HG03280 (cell line): ENCODE data around the gene IFNG.

Source experiments
- ATAC-seq: cut with Tn5 transposase; IDR thresholded peaks from one replicate; pipeline ENCODE4 v1.9.1; 2021; ENCODE audit warnings: mild to moderate bottlenecking, moderate library complexity; ENCODE audit not compliant: unreplicated experiment

IFNG gene

DNA sequence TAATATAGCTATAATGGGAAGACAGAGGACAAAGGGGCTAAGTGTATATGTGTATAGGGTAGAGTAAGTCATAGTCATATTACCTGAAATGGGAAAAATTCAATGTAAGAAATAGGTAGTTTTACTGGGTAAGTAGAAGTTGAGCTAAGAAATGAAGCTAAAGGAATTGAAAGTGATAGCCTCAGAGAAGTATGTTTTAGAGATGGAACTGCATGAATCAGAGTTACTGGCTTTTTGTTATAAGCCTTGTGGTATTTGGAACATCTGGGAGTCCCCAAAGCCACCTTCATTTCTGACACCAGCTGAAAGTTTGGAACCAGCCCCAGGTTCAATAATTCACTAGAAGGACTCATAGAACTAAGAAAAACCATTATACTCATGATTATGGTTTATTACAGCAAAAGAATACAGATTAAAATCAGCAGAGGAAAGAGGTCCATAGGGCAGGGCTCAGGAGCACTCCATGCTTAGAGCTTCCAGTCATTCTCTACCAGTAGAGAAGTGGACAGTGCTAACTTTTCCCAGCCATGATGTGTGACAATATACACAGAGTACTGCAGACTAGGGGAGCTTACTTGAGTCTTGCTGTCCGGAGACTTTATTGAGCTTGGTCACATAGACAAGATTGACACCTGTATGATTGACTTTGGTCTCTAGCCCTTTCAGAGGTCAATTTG, 9.8 kb upstream of the IFNG start:
- ATAC-seq, result no peak

DNA sequence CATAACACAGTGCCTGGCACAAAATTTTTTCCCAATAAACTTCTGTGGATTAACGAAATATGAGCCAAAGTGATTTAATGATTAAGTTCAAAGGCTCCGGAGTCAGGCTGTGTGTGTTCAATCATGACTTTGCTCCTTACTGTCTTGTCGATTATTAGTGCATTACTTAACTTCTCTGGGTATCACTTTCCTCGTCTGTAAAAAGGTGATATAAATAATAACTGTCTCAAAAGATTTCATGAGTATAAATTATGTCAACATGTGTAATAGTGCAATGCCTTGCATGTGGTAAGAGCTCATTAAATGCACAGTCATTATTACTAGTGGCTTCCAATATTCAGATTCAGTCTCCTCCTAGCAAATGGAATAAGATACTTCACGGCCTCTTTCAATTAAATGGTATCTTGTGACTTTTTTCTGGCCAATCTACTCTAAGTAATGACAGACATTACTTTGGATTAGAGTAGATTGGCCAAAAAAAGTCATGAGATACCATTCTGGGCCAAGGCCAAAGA, 6.8 kb upstream of the IFNG start:
- no peak for ATAC-seq

DNA sequence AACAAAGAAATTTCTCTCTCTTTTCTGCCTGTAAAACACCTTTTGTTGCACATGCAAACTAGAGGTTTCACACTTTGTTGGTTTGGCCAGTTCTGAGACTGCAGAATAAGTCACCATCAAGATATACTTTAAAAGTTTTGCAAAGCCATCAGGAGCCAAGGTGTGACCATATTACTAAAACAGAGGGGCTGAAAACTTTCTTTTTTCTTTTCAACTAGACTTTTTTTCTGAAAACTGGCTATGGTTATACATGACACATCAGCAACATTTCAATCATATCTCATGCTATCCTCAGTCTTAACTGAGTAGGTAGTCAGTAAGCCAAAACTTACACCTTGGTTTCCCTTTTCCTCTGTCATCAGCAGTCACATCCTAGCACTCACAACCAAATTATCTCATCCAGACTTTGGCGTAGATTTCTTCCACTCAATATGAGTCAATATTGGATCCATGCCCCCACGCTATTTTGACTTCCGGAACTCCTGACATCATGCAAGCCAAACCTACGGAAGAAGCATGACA, 4.1 kb upstream of the IFNG start:
- ATAC-seq, result no peak

DNA sequence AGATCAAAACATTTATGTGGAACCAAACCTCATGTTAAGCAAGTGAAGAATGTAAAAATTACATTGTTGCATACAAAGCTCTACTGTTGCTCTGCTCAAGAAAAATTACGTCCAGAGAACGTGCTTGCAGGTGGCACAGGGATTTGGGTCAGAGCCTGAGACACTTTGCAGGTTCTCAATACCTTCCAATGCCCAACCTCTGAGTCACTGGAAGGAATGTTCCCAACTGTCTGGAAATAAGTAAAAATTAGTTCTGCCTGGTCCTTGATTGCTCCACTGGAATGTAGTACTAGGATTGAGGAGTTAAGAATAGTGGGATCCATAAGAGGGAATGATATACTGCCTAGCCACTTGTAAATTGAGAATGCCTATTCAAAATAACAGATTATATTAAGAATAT, 2.8 kb upstream of the IFNG start:
- no peak for ATAC-seq

DNA sequence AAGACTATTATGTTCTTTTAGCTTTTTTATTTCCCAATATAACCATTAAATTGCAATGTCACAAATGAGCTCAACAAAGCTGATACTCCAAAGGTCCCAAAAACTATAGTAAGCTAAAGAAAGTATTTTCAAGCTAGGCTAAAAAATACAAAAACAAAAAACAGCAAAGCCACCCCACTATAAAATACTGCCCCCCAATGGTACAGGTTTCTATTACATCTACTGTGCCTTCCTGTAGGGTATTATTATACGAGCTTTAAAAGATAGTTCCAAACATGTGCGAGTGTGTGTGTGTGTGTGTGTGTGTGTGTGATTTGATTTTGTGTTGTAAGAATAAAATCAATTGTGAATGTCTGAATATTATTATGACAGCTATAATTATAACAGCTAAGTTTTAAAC, 1.1 kb downstream of the IFNG start:
- no peak for ATAC-seq

DNA sequence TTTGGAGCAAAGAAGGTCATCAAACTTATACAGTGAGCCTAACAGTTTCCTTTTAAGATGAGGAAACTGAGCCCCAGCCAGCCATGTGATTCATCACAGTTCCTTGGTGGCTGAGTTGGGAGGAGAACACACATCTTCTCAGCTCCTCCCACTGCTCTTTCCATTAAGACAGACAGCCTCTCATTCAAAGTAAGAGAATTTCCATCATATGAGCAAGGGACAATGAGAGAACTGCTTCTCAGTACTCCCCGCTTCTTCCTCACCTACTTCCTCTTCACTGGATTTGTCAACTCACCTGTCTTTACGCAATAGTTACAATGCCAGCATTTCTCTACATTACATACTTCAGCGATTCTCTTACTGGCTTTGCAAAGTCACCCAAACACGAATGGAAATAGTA, 2.2 kb downstream of the IFNG start:
- no peak for ATAC-seq

DNA sequence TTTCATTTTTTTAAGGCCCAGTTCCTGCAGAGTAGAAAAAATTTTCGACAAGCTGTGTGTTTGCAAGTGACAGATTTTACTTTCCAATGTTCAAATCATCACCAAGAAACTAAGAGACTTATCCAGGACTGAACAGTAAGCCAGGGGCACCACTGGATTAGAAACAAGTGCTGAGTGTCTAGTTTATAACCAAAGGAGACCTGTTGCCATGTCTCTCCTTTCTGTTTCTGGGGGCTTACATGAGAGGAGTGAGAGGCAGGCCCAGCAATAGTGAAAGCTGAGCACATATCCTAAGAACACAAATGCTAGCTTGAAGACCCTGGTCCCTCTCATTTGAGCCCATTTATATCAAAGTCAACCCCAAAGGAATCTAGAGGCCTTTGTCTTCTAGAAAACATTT, 2.9 kb downstream of the IFNG start:
- no peak for ATAC-seq

DNA sequence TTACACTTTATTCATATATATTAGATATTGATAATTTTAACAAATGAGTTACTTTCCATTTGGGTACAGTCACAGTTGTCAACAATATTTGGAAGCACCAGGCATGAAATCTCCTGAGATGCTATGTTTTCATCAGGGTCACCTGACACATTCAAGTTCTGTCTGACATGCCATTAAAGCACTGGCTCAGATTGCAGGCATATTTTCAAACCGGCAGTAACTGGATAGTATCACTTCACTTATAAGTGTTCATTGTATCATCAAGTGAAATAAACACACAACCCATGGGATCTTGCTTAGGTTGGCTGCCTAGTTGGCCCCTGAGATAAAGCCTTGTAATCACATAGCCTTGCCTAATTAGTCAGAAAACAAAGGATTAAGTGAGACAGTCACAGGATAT, 4.8 kb downstream of the IFNG start:
- no peak for ATAC-seq

DNA sequence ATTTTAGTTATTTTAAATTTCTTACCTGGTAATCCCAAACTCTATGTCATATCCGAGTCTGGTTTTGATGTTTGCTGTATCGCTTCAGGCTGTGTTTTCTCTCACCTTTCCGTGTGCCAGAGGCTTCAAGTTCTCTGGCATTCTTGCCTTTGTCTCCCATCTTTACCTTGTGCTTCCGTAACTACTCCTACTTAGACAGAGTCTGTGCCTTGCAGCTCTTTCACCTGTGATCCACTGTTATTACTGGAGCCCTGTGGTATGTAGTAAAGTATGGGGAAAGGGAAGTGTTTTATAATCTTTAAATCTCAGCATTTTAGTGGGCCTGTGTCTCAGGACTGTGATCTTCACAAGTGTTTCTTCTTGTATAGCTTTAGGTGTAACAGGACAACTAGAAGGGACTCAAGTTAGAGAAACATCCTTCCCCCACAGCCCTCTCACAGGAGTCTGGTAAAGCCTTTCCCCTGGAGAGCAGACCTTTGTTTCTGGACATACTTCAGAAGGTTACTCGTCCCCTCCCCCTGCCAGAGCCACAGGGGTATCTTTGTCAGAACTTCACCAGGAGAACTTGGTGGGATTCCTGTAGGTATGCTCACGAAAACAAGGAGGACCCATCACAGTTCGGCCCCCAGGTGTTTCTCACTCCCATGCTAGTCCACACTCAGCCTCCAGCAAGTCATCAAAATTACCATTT, 11.1 kb downstream of the IFNG start:
- ATAC-seq, result no peak

DNA sequence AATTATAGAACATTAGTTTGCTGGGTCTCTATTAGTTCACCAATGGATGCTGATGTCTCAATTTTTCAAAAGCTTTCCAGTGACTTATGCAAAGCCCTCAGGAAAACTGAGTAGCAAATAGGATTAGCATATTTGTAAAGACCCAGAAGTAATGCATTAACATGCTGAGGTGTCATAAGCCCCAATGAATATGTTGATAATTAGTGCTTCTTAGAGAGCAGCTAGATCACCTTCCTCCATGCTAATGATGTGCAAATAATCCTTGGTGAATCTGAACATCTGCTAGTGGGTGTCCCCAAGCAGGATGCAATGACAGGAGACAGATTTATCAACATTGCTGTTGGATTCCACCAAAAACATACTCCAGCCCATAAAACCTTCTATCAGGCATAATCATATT, 19.0 kb downstream of the IFNG start:
- no peak for ATAC-seq

DNA sequence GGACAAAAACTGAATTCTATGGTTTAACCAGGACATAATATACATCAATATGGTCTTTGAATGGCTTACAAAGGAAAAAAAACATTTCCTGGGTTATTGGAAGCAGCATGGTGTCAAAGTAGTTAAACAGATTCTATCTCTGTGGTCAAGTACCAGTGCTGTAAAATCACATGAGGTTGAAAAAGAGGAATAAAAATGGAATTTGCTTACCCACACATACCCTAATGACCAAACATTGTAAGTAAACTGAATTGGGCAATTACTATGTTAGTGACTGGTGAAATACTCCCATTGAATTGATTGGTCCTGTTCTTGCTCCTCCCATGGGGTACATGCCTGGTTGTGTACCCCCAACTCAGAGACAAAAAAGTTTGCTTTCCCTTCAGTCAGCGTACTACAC, 19.6 kb downstream of the IFNG start:
- no peak for ATAC-seq

DNA sequence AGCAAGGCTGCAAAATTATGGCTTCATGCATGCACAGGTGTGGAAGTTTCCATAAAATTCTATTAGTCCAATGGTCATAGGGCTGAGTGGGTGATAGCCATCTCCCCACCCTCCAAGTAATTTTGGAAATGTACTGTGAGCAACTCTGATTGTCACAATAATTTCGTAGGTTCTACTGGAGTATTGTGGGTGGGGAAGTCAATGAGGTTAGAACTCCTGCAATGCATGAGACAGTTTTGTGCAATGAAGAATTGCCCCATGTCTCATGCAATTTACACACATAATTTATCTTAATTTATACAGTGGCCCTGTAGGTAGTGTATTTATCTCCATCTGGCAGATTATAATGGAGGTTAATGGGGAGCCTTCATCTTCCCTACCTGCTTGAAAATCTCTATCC, 20.5 kb downstream of the IFNG start:
- no peak for ATAC-seq

DNA sequence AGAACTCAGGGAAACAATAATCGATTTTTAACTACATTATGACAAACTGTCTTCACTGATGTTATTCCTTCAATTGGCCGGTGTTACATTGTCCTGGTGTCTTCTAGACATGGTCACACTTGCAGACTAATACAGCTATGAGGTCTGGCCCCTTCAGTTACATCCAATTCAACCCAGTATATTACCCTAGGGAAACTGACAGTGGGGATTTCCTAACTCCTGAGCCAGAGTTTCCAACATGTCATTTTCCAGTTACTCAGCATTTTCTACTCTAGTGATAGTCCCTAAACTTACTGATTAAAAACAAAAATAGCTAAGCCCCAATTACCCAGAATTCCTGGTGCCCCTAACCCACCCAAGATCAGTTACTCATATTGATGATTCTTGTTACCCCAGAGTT, 21.1 kb downstream of the IFNG start:
- no peak for ATAC-seq

DNA sequence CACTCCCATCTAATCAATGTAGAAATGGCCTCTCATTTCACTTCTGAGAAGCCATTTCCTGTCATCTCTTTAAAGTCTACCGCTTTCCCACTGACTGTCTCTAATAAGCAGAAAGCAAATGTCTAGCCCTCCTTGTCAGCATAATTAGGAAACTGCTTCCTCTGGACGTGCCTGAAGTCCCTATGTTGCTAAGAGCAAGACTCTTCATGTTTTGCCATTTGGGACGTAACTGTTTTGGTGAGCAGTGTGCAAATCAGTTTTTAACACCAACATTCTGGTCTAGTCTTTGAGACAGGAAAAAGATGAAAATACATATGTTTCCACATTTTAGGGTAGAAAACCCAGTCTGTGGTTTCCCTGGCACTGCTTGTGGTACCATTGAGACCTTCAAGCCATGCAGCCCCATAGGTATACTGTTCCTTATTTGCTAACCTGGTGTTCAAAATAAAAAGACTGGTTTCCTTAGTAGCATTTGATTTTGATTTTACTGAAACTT, 22.2 kb downstream of the IFNG start:
- no peak for ATAC-seq

DNA sequence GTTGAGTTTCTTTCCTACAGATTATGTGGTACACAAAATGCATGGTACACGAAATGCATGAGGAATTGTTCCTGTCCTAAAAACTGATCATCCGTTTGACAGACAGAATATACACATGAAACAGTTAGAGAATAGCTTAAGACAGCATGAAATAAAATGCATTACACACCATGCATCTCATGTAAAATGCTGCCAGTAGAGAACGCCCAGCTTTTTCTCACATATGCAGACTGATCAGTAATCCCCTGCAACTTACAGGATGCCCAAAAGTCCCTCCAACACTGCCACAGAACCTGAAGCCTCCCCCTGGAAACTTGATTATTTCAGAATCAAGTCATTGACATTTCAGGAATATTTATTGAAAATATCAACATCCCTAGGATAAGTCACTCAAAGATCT, 24.0 kb downstream of the IFNG start:
- ATAC-seq, result no peak

DNA sequence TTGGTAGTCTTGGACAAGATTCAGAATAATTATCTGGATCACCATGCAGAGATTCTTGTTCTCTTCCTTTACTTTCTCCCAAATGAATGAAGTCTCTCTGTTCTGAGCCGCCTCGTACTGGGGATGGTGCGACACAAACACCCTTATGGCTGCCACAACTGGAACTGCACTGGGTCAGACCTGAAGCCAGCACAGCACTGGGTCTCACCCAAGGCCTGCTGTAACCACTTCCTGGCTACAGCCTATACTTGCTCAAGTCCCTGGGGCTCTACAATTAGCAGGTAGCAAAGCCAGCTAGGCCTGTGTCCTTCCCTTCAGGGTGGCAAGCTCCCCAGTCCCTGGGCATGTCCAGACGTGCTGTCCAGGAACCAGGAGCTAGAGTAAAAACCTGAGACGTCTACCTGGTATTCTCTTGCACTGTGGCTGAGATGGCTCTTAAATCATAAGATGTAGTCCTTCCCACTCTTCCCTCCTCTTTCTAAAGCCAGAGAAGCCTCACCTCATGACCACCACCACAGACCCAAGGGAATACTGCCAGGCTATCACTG, 27.6 kb downstream of the IFNG start:
- ATAC-seq, result no peak

DNA sequence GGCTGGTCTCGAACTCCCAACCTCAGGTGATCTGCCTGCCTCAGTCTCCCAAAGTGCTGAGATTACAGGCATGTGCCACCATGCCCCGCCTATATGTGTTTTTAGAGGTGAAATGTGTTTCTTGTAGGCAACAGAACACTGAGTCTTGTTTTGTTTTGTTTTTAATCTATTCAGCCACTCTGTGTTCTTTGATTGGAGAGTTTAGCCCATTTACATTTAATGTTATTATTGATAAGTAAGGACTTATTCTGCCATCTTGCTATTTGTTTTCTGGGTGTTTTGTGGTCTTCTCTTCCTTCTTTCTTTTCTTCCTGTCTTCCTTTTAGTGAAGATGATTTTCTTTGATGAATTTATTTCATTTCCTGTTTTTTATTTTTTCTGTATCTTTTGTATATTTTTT, 29.6 kb downstream of the IFNG start:
- no peak for ATAC-seq

DNA sequence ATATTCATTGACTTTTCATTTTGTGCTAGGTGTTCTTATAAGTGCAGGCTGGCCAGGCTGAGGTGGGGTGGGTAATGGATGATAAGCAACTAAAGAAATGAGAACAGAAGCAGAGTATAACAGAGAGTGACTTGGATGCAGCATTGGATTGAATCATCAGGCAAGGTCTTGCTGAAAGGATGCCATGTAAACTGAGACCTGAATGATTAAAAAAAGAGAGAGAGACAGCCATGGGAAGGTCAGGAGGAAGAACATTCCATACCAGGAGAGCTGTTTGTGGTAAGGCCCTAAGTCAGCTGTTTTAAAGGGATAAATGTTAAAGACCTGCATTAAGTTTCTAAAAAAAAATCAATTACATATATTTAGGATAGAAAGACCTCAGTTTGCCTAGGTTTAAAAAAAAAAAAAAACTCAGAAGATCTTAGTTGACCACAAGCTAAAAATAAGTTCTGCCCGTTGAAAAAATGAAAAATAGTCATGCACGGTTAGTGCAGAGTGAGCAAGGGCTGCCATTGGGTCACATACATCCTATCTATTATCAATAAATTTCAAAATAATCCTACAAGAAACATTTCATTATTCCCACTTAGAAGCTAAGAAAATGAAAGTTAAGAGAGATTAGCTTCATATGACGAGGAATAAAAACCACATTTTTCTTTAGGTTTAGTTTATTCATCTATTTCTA, 37.2 kb downstream of the IFNG start:
- ATAC-seq, result no peak

DNA sequence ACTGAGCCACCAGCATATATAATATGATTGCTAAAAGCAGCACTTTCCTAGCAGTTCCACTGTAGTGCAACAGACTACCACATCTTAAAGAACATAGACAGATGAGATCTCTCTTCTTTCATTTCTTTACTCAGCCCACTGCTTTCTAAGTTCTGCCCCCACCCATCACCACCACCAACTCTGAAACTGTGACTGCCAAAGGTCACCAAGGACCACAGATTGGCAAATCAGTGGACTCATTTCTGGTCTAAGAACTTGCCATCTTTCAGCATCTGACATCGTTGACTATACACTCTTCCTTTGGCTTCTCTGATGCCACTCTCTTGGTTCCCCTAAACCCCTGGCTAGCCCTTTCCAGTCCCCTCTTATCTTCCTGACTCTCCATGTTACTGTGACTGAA, 38.4 kb downstream of the IFNG start:
- no peak for ATAC-seq

DNA sequence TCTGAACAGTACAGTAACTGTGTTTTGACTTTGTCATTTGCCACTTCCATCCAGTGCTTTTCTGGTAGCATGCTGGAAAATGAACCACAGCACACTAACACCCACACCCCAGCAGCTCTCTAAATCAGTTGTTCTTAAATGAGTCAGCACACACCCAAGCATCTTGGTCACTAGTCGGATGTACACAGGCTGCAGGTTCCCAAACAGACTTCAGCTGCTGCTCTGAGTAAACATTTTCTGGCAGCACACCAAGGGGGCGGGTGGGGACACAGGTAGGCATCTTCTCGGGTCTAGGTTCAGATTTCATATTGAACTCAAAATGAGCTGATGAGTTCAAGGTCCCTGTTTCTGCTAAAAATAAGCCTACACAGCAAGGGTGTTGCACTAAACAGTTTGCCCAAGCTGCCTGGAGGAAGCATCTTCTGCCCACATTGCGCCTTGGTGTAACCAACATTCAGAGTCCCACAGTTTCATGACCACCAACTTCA, 39.8 kb downstream of the IFNG start:
- ATAC-seq, result peak; percentile 89

DNA sequence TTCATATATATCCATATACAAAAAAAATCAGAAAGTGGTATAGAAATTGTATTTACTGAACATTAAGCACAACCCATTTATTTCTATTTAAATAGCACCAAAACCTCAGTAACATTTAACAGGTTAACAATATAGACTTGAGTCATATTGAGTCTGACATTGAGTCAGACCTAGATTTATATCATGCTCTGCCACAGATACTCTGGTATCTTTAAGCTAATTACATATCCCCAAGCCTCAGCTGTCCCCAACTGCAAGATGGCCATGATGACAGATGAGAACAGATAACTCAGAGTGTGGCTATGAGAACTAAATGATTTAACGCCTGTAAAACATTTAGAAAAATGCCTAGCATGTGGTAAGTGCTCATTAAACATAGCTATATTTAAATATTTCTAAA, 40.3 kb downstream of the IFNG start:
- ATAC-seq, result peak; percentile 72
